Thoracic aorta (tissue), 2 donors: ENCODE measurements around the gene ICOS. TPM values are rescaled to one million over a fixed set of nuclear protein-coding genes. Genes with fewer than 3 reads are reported as not detected.
"Not testable (repeated sequence)": the region's sequence is repeated elsewhere in the genome, so short reads cannot be mapped to it uniquely, and the experiment has no call there.

Source experiments
- ATAC-seq: fragments of 150-250 bp; one replicate; pipeline ENCODE4 v1.8.0; 2017; ENCODE audit warnings: low read depth; ENCODE audit not compliant: insufficient number of reproducible peaks, low FRiP score
- DNase-seq: peaks from one replicate; pipeline ENCODE4 v3.0.0-alpha.2; 2020; ENCODE audit warnings: low spot score
- H3K27ac ChIP-seq, 2 donors: fragments of 200-600 bp; sonication (generic); 1 replicate in 1 of 2; 2 replicates in 1 of 2; pipeline ENCODE4 v1.5.1; 2016; ENCODE audit warnings: mild to moderate bottlenecking in 2 of 2, moderate library complexity in 2 of 2
- H3K27me3 ChIP-seq: fragments of 200-600 bp; sonication (generic); replicated peaks from 2 replicates; pipeline ENCODE4 v1.6.0; 2016; ENCODE audit warnings: mild to moderate bottlenecking; ENCODE audit not compliant: insufficient read depth
- H3K36me3 ChIP-seq: fragments of 200-600 bp; sonication (generic); one replicate; pipeline ENCODE4 v1.5.1; 2016
- H3K4me1 ChIP-seq, 2 donors: fragments of 200-600 bp; sonication (generic); 1 replicate in 1 of 2; 2 replicates in 1 of 2; pipeline versions ENCODE4 v1.5.1 to v1.6.0; 2016; ENCODE audit warnings: low read depth in 2 of 2, mild to moderate bottlenecking in 1 of 2; ENCODE audit not compliant: control insufficient read depth in 1 of 2
- H3K4me3 ChIP-seq: fragments of 200-600 bp; sonication (generic); 2 replicates; pipeline ENCODE4 v1.5.1; 2016; ENCODE audit warnings: mild to moderate bottlenecking
- H3K9me3 ChIP-seq: fragments of 200-600 bp; sonication (generic); 2 replicates; pipeline ENCODE4 v1.5.1; 2016
- CTCF ChIP-seq: fragments of 200-600 bp; sonication (generic); IDR thresholded peaks from one replicate; pipeline ENCODE4 v1.5.1; 2019; ENCODE audit warnings: antibody characterized with exemption
- total RNA-seq, 2 donors: library from RNA; depleted of rRNA; stranded (reverse); fragments of >200 nt; gene quantifications; one replicate each; pipeline versions ENCODE4 v1.1.0 to v1.2.3, GENCODE V29; 2016

Gene ICOS
- total RNA-seq, 2 donors from 2014 or later = 2.0 TPM; not detected in 1

GRCh38 chr2:203935568-203935967 lies 995 bp upstream of the ICOS start:
- no peak for TF ChIP-seq CTCF
- ATAC-seq (no peak), DNase-seq (no peak)
- Histone ChIP-seq H3K27me3 (no peaks in the 10 kb centered on the region), H3K36me3 (no peaks in the 10 kb centered on the region), H3K27ac (no peak overlapping the region), H3K4me3 (no peak overlapping the region), H3K4me1 (peaks cover 4 to 20% of the 10 kb centered on the region in 2 donors), H3K9me3 (no peaks in the 10 kb centered on the region)

- DNase-seq = no peak
- ATAC-seq = no peak
- H3K27ac ChIP-seq = no peak overlapping the region
- H3K4me1 ChIP-seq = peaks cover 4 to 20% of the 10 kb centered on the region in 2 donors
- TF ChIP-seq CTCF = no peak
- no peaks in the 10 kb centered on the region for H3K36me3 ChIP-seq
- H3K4me3 ChIP-seq = no peak overlapping the region
- H3K27me3 ChIP-seq = no peaks in the 10 kb centered on the region
- no peaks in the 10 kb centered on the region for H3K9me3 ChIP-seq
Measured at GRCh38 chr2:203936949-203937348, 386 bp downstream of the ICOS start.

GRCh38 chr2:203937788-203938187 lies 1.2 kb downstream of the ICOS start:
- no peak for TF ChIP-seq CTCF
- Histone ChIP-seq H3K27ac (no peak overlapping the region), H3K36me3 (no peaks in the 10 kb centered on the region), H3K4me1 (peaks cover 2 to 19% of the 10 kb centered on the region in 2 donors), H3K9me3 (no peaks in the 10 kb centered on the region), H3K27me3 (no peaks in the 10 kb centered on the region), H3K4me3 (no peak overlapping the region)
- DNase-seq (no peak), ATAC-seq (no peak)

GRCh38 chr2:203940039-203940438 lies 3.5 kb downstream of the ICOS start:
- Histone ChIP-seq H3K9me3 (no peaks in the 10 kb centered on the region), H3K4me1 (no peaks in the 10 kb centered on the region), H3K4me3 (no peak overlapping the region), H3K27ac (no peak overlapping the region), H3K36me3 (no peaks in the 10 kb centered on the region), H3K27me3 (no peaks in the 10 kb centered on the region)
- no peak for ATAC-seq
- no peak for DNase-seq
- TF ChIP-seq CTCF = no peak

- not testable (repeated sequence) for DNase-seq, ATAC-seq, H3K4me1 ChIP-seq, H3K27ac ChIP-seq, H3K27me3 ChIP-seq, H3K36me3 ChIP-seq, H3K9me3 ChIP-seq, H3K4me3 ChIP-seq
Measured at GRCh38 chr2:203943493-203944382, 7.2 kb downstream of the ICOS start.
